GM13976 (cell line): ENCODE data around the gene TMEM132D.

ENCODE experiments used
- DNase-seq: peaks from one replicate; pipeline ENCODE4 v3.0.0; 2012; ENCODE audit warnings: low spot score
- CTCF ChIP-seq: IDR thresholded peaks from 2 replicates; pipeline ENCODE4 v1.5.1; 2012; ENCODE audit warnings: borderline replicate concordance, mild to moderate bottlenecking; ENCODE audit not compliant: insufficient read depth; ENCODE audit errors: extremely low read depth, missing control alignments, control extremely low read depth
- in situ Hi-C: fragments of 300-500 bp; cut with MboI; formaldehyde crosslinking; loops from one replicate; pipeline ENCODE4 v1.12.0; 2022; ENCODE audit warnings: low sequenced_read_pairs, mixed read lengths, inconsistent platforms; ENCODE audit not compliant: unreplicated experiment

Gene TMEM132D

GRCh38 chr12:129903956-129904829 is at the start of gene TMEM132D:
TMEM132D (minus strand) TSS chr12:129904025.
- in situ Hi-C loops = loop anchor here (25.0 kb wide), 1 partner anchor 1267 kb away; no protein-coding TSS in a partner anchor
- no peak for DNase-seq
- no peak for TF ChIP-seq CTCF

- no peak for DNase-seq
- no peak for TF ChIP-seq CTCF
- in situ Hi-C loops = no loop called here
These were observed 45.8 kb upstream of the TMEM132D start for GRCh38 chr12:129949651-129950050.

- TF ChIP-seq CTCF = no peak
- in situ Hi-C loops = no loop called here
- DNase-seq = no peak
These were observed 37.8 kb upstream of the TMEM132D start for GRCh38 chr12:129941618-129942017.

GRCh38 chr12:129938089-129938488 is 34.3 kb upstream of the TMEM132D start:
- no peak for DNase-seq
- no peak for TF ChIP-seq CTCF
- in situ Hi-C loops = no loop called here

- in situ Hi-C loops = no loop called here
- TF ChIP-seq CTCF = no peak
- no peak for DNase-seq
These were observed 33.6 kb upstream of the TMEM132D start for GRCh38 chr12:129937426-129937825.

- DNase-seq = no peak
- no peak for TF ChIP-seq CTCF
- in situ Hi-C loops = no loop called here
These were observed 24.8 kb upstream of the TMEM132D start for GRCh38 chr12:129928643-129929042.

- no peak for DNase-seq
- in situ Hi-C loops = no loop called here
- no peak for TF ChIP-seq CTCF
These were observed 23.6 kb upstream of the TMEM132D start for GRCh38 chr12:129927316-129927900.
